ENCODE results near the gene SCYL1. TPM values are rescaled to one million over a fixed set of nuclear protein-coding genes. Genes with fewer than 3 reads are reported as not detected.

The SCYL1 gene
- 10 to 100 TPM; 62.9 to 67.4 TPM for total RNA-seq
- polyA plus RNA-seq (2013, experiment 1 of 2): 54.0 TPM
- polyA plus RNA-seq (2013, experiment 2 of 2): 51.0 TPM
- long read RNA-seq, experiment 1, transcript SCYL1-201 (18 exons, 2,642 nt): major isoform, 5 of 34 reads
- long read RNA-seq, experiment 1, partial matches to known transcripts: 13 of 34 reads
- long read RNA-seq, experiment 1, other reads (novel, unspliced or antisense): 13 of 34 reads
- long read RNA-seq, experiment 2, transcript SCYL1-201 (18 exons, 2,642 nt): major isoform, 75 of 172 reads
- long read RNA-seq, experiment 2, transcript SCYL1-203 (18 exons, 2,583 nt): minor isoform, 34 of 172 reads
- long read RNA-seq, experiment 2, partial matches to known transcripts: 13 of 172 reads
- long read RNA-seq, experiment 2, other reads (novel, unspliced or antisense): 47 of 172 reads
- long read RNA-seq, experiment 3, transcript SCYL1-208 (17 exons, 2,586 nt): minor isoform, 5 of 242 reads
- long read RNA-seq, experiment 3, transcript SCYL1-201 (18 exons, 2,642 nt): major isoform, 84 of 242 reads
- long read RNA-seq, experiment 3, transcript SCYL1-203 (18 exons, 2,583 nt): minor isoform, 74 of 242 reads
- long read RNA-seq, experiment 3, partial matches to known transcripts: 21 of 242 reads
- long read RNA-seq, experiment 3, other reads (novel, unspliced or antisense): 55 of 242 reads
- long read RNA-seq, experiment 4, partial matches to known transcripts: 1 of 5 reads
- long read RNA-seq, experiment 4, other reads (novel, unspliced or antisense): 1 of 5 reads

DNA sequence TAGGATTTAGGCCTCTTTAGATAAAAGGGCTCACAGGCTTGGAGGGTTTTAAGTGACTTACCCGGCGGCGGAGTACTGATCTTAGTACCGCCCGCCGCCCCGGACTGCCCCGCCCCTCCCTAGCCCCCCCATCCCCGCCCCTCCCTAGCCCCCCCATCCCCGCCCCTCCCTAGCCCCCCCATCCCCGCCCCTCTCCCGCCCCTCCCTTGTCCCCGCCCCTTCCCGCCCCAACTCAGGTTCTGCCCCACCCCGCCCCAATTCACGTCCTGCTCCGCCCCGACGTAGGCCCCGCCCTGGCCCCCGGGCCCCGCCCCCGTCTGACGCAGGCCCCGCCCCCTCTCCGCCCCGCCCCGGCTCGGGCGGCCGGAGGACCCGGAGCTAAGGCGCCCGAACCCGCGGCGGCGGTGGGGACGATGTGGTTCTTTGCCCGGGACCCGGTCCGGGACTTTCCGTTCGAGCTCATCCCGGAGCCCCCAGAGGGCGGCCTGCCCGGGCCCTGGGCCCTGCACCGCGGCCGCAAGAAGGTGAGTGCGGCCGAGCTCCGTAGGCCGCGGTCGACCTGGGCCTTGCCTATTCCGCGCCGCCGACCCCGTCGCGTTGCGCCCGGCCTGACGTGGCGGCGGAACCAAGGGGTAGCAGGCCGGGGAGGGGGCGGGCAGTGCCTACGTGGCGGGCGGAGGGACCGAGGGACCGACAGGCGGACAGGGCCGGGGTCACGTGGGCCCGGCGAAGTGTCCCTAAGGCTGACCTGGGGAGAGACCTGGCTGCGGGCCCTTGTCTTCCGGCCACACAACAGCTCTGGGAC is at the start of gene SCYL1:
TSS of gene SCYL1 (plus strand) at position 343 of the 805 bp plus-strand sequence. CDS start at position 414, 71 bp downstream.
- Mint-ChIP-seq H3K36me3 (ENCODE audit: low read depth) (peaks cover 18% of the 10 kb centered on the region), H3K4me1 (peaks cover 31% of the 10 kb centered on the region), H3K27me3 (ENCODE audit: insufficient read depth) (peaks cover 4% of the 10 kb centered on the region), H3K9me3 (no peaks in the 10 kb centered on the region), H3K27ac (peak within 1 kb of the TSS; percentile 63), H3K4me3 (peak within 1 kb of the TSS; percentile 71)
- H3K27ac ChIP-seq (ENCODE audit: low read depth, low read length): no peak within 1 kb of the TSS
- TF ChIP-seq, protein P1, sequence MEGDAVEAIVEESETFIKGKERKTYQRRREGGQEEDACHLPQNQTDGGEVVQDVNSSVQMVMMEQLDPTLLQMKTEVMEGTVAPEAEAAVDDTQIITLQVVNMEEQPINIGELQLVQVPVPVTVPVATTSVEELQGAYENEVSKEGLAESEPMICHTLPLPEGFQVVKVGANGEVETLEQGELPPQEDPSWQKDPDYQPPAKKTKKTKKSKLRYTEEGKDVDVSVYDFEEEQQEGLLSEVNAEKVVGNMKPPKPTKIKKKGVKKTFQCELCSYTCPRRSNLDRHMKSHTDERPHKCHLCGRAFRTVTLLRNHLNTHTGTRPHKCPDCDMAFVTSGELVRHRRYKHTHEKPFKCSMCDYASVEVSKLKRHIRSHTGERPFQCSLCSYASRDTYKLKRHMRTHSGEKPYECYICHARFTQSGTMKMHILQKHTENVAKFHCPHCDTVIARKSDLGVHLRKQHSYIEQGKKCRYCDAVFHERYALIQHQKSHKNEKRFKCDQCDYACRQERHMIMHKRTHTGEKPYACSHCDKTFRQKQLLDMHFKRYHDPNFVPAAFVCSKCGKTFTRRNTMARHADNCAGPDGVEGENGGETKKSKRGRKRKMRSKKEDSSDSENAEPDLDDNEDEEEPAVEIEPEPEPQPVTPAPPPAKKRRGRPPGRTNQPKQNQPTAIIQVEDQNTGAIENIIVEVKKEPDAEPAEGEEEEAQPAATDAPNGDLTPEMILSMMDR (conservative IDR thresholded peaks at IDR 0.05): no peak
- peak within 1 kb of the TSS; percentile 87 for H3K4me3 ChIP-seq (ENCODE audit: low read length)
- WGBS, 2 experiments (ENCODE audit: insufficient coverage in 1 of 2, insufficient read length in 1 of 2): 0 to 1% methylated on average over 19 to 67 of the region's 82 CpGs
- peak; percentile 95 for DNase-seq
- peaks cover 28% of the 10 kb centered on the region for H3K36me3 ChIP-seq (ENCODE audit: control insufficient read depth, insufficient read depth, low read length)
- no peaks in the 10 kb centered on the region for H3K27me3 ChIP-seq (ENCODE audit: control insufficient read depth, insufficient read depth, low read length, poor library complexity, severe bottlenecking)
- H3K9ac ChIP-seq (ENCODE audit: extremely low read depth, low read length, poor library complexity, severe bottlenecking): peak within 1 kb of the TSS; percentile 82
- H3K9me3 ChIP-seq (ENCODE audit: control insufficient read depth, low read length): no peaks in the 10 kb centered on the region
- H3K4me1 ChIP-seq (ENCODE audit: control insufficient read depth, insufficient read depth, low read length): peaks cover 2% of the 10 kb centered on the region

DNA sequence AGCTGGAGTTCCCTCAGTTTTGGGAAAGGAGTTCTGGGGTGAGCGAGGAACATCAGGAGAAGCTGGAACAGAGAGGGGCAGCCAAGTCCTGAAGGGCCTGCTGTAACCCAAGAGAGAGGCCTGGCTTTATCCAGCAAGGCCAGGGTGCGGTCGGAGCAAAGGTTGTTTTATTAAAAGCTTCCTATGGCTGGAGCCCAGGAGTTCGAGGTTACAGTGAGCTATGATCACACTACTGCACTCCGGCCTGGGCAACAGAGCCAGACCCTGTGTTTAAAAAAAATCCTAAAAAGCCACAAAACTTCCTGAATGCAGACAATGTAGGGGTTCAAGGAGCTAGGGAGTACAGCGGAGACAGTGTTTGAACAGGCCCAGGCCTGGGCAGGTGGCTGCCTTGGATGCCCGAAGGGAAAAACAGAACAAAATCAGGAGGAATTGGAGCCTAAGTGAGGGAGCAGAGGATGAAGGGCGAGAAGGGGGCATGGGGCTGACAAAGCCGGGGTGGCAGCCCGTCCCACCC is 48.2 kb upstream of the SCYL1 start:
- Histone ChIP-seq H3K9me3 (ENCODE audit: control insufficient read depth, low read length) (no peaks in the 10 kb centered on the region), H3K9ac (ENCODE audit: extremely low read depth, low read length, poor library complexity, severe bottlenecking) (peak overlapping the region; percentile 89), H3K27me3 (ENCODE audit: control insufficient read depth, insufficient read depth, low read length, poor library complexity, severe bottlenecking) (no peaks in the 10 kb centered on the region), H3K4me1 (ENCODE audit: control insufficient read depth, insufficient read depth, low read length) (peaks cover 4% of the 10 kb centered on the region), H3K36me3 (ENCODE audit: control insufficient read depth, insufficient read depth, low read length) (no peaks in the 10 kb centered on the region), H3K4me3 (ENCODE audit: low read length) (peak overlapping the region; percentile 88), H3K27ac (ENCODE audit: low read depth, low read length) (peak overlapping the region; percentile 87)
- TF ChIP-seq, protein P1 (conservative IDR thresholded peaks at IDR 0.05): no peak
- no peak for DNase-seq
- Mint-ChIP-seq H3K9me3 (no peaks in the 10 kb centered on the region), H3K36me3 (ENCODE audit: low read depth) (no peaks in the 10 kb centered on the region), H3K4me3 (peak overlapping the region; percentile 83), H3K4me1 (peaks cover 30% of the 10 kb centered on the region), H3K27me3 (ENCODE audit: insufficient read depth) (no peaks in the 10 kb centered on the region), H3K27ac (peak overlapping the region; percentile 97)
- WGBS, 2 experiments (ENCODE audit: insufficient coverage in 1 of 2, insufficient read length in 1 of 2): 66 to 84% methylated on average over 7 to 10 of the region's 10 CpGs
